GM21786 (cell line): ENCODE measurements around the gene AKAP13.
A peak's percentile ranks its signal among the peaks of the same experiment; 100 is the strongest.
"Not testable (repeated sequence)": the region's sequence is repeated elsewhere in the genome, so short reads cannot be mapped to it uniquely, and the experiment has no call there.

Source experiments
- ATAC-seq: cut with Tn5 transposase; IDR thresholded peaks from one replicate; pipeline ENCODE4 v1.9.1; 2021; ENCODE audit not compliant: unreplicated experiment

Gene AKAP13

DNA sequence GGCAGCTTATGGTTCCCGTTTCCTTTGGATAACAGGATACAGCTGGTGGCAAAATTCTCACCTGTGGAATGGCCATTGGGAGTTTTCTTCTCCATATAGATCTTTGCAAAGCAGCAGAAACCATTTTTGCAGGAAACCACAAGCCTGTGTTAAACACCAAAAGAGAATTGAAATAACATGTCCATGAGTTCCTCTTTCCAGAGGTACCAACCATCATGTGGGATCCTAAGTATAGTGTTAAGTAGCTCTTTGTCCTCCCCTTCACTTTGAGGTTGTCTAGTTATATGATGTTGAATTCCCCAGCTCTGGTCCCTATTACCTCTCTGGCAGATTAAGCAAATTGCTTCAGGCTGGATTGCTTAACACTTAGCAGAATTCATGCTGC lies 94.9 kb downstream of the AKAP13 start:
- ATAC-seq: peak; percentile 58

DNA sequence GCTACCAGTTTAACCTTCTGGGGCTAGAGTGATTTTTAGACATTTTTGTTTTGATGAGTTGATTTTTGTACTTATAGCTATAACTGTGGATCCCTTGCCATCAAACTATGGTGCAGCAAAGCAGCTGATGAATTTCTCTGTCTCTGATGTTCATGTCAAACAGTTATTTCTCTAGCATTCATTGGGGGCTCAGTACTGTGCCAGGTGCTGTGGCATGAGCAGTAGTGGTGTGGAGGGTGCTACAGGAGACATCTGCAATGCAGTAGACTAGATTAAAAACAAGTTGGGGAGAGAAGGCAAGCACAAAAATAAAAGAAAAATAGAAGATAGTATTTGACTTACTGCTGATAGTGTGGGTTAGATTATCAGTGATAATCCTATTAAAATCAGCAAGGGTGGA lies 95.3 kb downstream of the AKAP13 start:
- ATAC-seq: no peak

DNA sequence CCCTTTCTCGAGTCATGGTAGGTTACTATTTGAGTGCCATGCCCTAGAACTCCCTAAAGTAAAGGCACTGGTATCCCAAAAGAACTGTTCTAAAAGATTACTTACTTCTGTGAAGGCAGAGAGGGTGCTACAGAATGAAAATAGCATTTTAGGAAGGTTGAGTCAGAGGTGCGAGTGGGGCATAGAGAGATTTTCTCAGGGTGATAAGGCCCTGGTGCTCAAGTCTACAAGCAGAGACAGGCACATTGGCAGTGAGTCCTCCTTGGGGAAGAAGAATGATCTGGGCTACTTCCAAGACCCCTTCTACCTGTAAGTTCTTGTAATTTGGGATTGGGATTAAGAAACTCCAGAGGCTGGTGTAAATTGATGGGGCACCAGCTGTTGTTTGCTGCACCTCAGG lies 96.7 kb downstream of the AKAP13 start:
- ATAC-seq: no peak

DNA sequence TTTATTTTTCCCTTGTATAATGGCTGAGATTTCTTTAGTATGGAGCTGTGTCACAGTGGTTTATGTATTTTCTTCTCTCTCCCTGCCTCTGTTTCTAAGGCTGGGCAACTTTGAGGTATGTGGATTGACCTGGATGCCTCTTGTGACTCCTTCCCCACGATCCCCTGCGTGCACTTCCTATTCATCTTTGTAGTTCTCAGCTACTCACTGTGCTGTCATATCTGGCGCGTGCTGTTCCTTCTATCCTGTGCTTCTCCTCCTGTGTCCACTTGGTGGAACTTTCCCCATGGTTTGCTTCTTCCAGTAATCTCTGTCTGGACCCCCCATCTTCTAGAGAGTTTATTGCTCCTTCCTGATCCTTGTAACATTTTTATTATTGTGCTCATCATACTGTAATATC lies 97.3 kb downstream of the AKAP13 start:
- no peak for ATAC-seq

DNA sequence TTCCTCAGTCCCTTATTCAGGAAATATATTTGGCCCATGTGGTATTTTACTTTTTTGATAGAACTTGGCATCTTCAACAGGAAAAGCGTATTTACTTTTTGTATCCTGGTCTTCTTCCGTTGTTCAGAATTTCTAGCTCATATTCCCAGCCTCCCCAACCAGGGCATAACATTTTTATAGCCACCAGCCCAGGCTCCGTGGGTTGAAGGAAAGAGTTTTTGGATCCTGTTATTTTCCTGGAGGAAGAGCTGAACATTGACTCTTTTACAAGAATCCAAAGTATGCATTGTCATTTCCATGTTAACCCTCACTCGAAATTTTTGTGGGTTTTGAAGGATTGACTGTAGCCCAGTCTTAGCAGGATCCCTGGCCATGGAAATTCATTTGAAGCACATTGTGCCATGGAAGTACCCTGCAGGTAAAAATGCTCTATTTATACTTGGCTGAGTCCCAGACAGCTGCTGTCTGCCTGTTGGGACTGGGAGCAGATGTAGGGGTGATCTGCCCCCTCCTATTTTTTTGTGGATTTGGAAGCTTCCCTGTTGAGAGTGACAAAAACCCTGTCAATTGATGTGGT lies 98.8 kb downstream of the AKAP13 start:
- no peak for ATAC-seq

DNA sequence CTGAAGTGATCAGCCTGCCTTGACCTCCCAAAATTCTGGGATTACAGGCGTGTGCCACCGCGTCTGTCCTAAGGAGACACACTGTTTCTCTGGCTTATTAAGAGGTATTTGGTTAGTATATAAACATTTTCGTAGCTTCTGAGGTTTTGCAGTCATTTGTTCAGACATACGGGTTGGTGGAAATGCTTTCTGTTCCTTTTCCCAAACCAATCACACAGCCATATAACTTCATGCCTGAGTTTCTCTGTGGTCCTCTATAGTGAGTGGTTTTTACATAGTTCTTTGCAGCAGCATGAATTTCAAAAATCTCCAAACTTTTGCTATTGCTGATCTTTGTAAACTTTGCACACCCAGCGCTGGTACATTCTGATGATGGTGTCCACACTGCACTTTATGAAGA lies 100.5 kb downstream of the AKAP13 start:
- no peak for ATAC-seq

DNA sequence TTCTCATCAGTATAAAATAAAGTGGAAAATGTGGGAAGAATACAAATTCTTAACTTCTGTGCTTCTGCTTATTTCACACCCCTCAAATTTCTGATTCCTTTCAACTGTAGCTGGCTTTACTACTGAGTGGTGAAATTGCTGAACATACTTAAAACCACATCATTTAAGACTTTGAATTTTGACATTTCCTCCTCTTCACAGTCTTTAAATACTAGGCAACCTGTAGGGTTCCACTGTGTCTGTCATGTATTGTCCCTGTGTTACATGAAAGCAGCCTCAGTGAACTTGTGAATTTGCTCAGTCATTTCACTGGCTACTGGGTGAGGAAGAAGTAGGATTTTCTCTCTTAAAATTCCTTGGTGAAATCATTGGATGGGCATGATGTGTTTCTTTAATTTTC lies 101.1 kb downstream of the AKAP13 start:
- ATAC-seq: not testable (repeated sequence)

DNA sequence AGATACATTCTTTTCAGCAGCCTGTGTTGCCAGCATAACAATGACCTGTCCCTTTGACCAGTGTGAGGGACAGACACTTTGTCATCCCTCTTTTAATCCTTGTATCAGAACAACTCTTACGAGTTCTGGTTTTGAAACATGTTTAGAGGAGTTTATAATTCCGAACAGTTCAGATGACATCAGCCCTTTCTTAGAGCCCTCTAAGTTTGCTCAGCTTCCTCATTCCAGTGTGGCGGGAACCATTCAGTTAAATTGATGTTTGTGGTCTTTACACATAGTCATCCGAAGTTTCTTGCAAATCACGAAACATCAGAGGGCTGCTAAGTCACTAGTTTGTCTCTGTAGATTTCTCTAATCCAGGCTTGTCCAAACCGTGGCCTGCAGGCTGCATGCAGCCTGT lies 102.5 kb downstream of the AKAP13 start:
- no peak for ATAC-seq

DNA sequence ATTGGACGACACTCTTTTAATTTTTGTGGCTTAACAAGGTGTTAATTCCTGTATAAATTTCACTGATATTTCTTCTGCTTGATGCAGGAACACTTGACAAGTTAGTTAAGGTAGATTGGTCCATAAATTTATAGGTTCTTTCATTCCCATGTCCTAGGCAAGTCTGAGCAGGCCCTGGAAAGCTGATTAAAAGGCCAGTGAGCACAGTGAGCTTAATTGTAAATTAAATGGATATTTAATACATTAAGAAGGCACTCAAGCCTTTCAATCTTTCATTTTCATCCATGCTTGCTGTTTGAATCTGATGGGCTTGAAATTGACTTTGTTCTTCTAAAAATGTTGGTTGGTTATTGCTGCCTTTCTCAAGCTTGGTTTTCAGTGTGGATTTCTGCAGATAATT lies 103.6 kb downstream of the AKAP13 start:
- not testable (repeated sequence) for ATAC-seq

DNA sequence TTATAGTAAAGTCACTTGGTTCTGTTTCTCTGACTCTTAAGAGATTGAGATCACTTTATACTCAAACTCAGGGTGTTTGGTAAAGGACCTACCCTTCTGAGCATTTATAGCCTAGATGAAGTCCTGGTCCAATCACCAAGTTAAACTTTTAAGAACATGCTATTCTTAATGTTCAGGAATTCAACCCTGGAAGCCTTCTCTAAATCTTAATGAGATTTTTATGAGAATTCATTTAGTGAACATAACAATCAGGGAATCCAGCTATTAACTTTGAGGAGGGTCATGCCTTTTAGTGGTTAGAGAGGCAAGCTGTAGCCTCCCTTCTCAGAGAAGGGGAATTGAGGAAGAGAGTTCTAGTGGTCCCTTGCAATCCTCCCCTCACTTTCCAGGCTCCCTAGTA lies 104.5 kb downstream of the AKAP13 start:
- not testable (repeated sequence) for ATAC-seq

DNA sequence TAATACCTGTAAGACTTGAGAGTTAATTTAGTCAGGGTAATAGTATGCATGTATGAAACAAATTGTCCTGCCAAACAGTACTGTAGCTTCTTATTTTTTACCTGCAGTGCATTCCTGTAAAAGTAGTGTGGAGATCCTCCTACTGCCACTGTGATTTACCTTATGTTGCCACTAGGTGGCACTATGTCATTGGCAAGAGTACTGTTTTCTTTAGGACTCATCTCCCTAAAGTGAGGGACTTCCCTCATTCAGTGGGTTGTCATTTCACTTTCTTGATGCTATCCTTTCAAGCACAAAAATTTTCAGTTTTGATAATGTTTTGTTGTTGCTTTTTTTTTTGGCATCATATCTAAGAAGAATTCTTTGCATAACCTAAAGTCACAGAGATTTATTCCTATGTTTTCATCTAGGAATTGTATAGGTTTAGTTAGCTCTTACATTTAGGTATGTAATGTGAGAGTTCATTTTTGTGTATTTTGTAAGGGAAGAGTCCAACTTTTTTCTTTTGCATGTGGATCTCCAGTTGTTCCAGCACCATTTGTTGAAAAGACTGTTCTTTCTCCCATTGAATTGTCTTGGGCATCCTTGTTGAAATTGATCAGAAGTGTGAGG lies 105.7 kb downstream of the AKAP13 start:
- peak; percentile 58 for ATAC-seq

DNA sequence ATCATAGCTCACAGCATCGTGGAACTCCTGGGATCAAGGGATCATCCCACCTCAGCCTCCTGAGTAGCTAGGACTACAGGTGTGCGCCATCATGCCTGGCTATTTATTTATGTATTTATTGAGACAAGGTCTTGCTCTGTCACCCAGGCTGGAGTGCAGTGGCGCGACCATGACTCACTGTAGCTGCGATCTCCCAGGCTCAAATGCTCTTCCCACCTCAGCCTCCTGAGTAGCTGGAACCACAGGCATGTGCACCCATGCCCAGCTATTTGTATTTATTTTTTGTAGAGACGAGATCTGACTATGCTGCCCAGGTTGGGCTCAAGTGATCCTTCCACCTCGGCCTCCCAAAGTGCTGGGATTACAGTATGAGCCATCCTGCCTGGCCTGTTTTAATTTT lies 107.4 kb downstream of the AKAP13 start:
- ATAC-seq: not testable (repeated sequence)

DNA sequence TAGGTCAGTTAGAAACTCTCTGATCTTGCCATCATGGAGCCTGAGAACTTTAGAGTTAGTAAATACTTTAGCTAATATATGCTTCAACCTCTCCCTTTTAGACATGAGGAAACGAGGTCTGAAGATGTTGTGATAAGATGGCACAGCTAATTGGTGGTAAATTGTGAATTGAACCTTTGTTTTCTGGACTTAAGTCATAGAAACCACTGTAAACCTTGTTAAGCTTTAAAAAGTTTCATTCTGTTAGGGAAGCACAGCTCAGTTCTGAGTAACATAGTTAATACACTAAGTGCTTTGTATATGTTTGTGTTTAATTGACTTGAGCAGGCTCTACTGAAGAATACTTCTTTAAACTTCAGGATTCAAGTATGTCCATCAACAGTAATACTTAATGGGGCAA lies 108.6 kb downstream of the AKAP13 start:
- ATAC-seq: no peak

DNA sequence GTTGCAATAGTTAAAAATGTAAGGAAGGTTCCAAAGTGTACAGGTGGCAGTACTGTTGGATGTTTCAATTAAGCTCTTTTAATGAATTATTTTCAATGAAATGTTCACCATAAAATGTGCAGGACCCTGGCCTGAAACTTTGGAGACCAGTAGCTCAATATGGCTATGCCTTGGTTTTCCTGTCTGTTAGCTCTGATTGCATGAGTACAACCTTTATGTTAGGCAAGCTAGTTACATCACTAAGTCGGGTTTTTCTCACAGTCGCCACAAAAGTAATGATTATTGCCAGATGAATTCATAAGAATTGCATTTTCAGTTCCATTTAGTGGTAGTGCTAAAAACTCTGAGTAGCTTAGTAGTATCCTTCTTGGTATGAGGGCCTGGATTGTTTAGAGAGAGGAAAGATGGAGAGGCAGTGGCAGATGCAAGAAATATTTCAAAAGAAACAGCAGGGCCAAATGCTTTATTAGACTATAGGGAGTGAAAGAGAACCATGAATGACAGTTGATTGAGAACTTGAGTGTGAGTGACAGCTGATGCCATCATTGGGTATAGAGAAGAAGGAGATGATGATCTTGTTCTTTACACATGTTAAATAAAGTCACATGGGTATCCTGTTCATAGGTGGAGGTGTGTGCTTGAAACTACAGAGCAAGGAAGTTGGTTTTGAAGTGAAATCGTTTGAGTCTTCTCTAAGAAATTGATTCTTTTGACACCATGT lies 109.5 kb downstream of the AKAP13 start:
- no peak for ATAC-seq

DNA sequence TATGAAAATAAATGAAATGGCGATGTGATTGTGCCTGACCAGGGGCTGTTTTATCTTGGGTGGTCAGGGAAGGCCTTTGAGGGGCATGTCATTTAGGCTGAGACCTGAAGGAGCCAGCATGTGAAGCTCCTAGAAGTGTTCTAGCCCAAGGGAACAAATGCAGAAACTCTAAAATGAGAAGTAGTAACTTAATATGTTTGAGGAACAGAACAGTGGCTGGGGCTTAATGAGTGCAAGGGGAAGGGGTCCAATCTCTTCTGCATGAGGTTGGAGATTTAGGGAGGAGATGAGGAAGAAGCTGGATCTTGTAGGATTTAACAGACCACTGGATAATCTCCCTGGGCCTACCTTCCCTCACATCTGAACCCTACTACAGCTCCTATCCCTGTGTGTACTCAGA lies 110.5 kb downstream of the AKAP13 start:
- no peak for ATAC-seq

DNA sequence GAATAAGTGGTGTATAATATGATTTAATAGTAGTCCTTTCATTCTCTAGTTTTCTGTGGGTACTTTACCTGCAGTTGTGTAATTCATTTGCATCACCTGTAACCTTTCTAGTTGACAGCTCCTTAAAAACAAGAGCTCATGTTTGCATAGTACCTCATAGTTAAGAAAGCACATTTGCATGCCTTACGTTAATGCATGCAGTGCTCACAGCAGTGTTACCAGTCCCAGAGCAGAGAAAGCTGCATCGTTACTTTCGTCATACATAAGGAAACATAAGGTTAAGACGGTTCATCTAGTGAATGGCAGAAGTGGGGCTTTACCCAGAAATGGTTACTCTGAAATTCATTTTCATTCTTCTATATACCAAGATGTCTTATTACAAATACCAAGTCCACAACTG lies 111.3 kb downstream of the AKAP13 start:
- no peak for ATAC-seq

DNA sequence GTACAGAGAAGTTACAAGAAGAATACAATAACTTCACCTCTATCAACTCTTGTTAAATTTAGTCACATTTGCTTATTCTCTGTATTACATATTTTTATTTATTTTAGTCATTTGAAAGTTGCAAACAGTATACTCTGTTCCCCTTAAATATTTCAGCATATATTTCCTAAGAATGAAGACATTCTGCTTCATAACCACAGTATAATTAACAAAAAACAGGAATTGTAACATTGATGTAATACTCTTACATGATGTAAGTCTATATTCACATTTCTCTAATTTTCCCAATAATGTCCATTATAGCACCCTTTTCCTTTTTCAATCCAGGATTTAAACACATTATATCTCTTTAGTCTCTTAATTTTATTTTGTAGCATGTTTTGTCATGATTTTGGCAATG lies 112.0 kb downstream of the AKAP13 start:
- ATAC-seq: no peak

DNA sequence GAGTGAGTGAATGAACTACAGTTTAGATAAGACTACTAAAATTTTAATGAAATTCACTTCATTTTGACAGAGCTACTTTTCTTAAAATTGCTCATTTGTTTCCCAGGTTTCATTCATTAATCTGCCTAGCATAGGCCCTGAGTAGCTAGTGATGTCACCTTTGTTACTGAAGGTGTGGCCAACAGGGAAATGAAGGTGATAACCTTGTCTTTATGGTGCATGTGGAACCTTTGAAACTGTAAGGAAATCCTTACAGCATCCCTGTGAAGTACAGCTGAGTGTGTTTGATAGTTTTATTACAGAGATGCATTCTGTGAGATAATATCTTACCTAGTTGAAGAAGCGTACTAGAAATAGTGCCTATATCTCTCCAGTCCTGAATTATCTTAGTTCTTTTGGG lies 112.9 kb downstream of the AKAP13 start:
- no peak for ATAC-seq

DNA sequence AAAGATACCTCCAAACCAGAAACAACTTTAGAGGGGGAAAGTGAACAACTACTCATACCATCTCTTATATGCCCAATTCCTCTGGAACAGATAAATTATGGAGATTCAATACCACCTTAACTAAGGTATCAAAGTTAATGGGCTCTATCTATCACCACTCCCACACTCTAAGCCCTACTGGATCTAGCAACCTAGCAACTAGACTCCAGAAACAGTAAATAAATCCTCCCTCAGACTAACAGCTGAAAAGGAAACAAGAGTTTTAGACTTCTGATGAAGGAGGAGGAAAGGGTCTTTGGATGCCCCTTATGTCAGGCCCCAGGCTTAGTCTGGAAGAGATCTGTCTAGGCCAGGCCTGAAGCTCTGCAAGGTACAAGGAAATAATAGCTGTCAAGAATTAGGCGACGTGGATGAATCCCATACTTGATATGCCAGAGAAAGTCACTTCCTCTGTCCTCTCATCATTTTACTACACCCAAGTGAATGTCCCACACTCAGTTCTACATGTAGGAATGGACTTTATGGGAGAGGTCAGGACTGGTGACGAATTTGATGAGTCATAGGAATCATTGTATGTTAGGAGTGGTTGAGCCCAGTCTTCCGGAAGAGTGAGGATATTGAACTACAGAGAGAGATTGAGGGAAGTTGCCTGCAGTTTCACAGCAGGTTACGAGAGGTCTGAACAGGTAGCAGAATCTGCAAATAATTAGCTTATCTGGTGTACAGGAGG lies 113.8 kb downstream of the AKAP13 start:
- ATAC-seq: no peak

DNA sequence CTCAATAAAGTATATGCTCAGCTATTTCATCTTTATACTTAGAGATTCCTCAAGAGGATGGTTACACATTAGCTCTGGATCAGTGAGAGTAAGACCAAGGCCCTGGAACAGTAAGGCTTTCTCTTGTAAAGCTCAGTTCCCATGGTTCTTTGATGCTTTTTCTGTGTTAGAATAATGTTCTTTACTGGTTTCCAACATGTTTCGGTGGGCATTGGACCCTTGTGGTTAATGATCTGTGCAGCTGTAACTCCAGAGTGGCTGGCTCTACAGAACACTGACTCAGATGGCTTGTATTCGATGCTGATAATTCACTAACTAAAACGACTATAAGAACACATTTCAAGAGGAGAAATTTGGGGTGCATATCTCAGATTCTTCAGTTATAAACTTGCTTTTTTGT lies 114.7 kb downstream of the AKAP13 start:
- no peak for ATAC-seq

DNA sequence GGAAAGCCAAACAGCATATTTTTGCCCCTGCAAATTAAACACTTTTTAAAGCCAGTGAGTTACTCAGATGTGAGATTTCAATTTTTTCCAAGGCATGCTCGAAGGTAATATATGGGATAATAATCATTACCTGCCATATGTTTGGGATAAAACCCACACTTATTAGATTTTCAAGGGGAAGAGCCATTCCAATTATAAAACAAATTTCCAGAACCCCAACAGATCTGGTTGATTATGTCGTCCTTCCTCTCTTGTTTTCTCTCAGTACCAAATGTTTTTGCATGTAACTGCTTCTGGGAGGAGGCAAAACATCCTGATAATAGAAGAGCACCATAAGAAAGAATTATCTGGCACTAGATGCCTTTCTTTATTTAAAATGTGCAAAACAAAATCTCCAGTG lies 115.1 kb downstream of the AKAP13 start:
- no peak for ATAC-seq

DNA sequence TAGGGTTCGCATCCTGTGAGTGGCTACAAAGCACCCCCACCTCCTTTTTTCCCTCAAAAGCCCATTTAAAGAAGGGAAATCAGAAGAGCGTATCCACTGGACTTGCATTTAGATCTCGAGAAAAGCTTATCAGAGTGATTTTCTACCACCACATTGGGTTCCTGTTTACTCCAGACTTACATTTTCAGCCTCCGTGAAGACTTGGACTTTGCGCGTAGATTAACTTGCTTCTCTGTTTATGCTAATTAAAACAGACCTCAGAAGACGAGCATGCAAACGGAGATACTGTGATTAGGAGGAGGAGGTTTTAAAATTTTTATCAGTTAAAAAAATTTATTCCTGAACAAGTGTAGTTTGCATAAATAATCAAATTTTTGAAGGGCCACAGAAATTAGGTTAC lies 115.7 kb downstream of the AKAP13 start:
- ATAC-seq: no peak
